Measurements from ENCODE around the gene RASA3. TPM values are rescaled to one million over a fixed set of nuclear protein-coding genes. Genes with fewer than 3 reads are reported as not detected.

RASA3 gene
- total RNA-seq, 4 donors from 2014 or later, result 4.4 to 15.6 (median 8.5) TPM

GRCh38 chr13:114157869-114158495 is 25.6 kb upstream of the RASA3 start:
- intact Hi-C loops (cut with DNase I; ENCODE audit: low total_unique reads), result no loop called here
- DNase-seq, result no peak

GRCh38 chr13:114155926-114156883 is 23.8 kb upstream of the RASA3 start:
- WGBS, 2 donors (ENCODE audit: low coverage in 1 of 2), result 25 to 42% methylated on average over 9 to 10 of the region's 19 CpGs
- Histone ChIP-seq H3K4me3 (no peak overlapping the region), H3K4me1 (peaks cover 2 to 16% (median 8%) of the 10 kb centered on the region in 4 donors), H3K27me3 (no peaks in the 10 kb centered on the region), H3K9me3 (no peaks in the 10 kb centered on the region), H3K27ac (peak overlapping the region in 1 of 4 donors; percentile 34), H3K36me3 (no peaks in the 10 kb centered on the region)
- no peak for TF ChIP-seq CTCF (IDR thresholded peaks at IDR 0.05)
- TF ChIP-seq POLR2A (IDR thresholded peaks at IDR 0.05), result no peak
- no peak for TF ChIP-seq POLR2AphosphoS5 (IDR thresholded peaks at IDR 0.05)
- no peak for TF ChIP-seq EP300 (IDR thresholded peaks at IDR 0.05; ENCODE audit: low read depth)
- in situ Hi-C loops (cut with MboI; ENCODE audit: low pct_ligation_motif_present in 1 of 4, low pct_unique_long_range_greater_than_20kb in 1 of 4, low sequenced_read_pairs in 3 of 4), result no loop called here
- intact Hi-C loops (cut with DNase I; ENCODE audit: low total_unique reads), result no loop called here
- DNase-seq, result no peak

More at GRCh38 chr13:114157869-114158495, 25.6 kb upstream of the RASA3 start:
- Histone ChIP-seq H3K4me1 (peaks cover 6 to 21% (median 16%) of the 10 kb centered on the region in 4 donors), H3K36me3 (no peaks in the 10 kb centered on the region), H3K27ac (no peak overlapping the region), H3K9me3 (no peaks in the 10 kb centered on the region), H3K4me3 (no peak overlapping the region), H3K27me3 (no peaks in the 10 kb centered on the region)
- in situ Hi-C loops (cut with MboI; ENCODE audit: low pct_ligation_motif_present in 1 of 4, low pct_unique_long_range_greater_than_20kb in 1 of 4, low sequenced_read_pairs in 3 of 4), result no loop called here
- WGBS, 2 donors (ENCODE audit: low coverage in 1 of 2), result 77 to 83% methylated on average over 5 to 11 of the region's 11 CpGs
- no peak for TF ChIP-seq CTCF (IDR thresholded peaks at IDR 0.05)
- TF ChIP-seq POLR2A (IDR thresholded peaks at IDR 0.05), result no peak
- no peak for TF ChIP-seq POLR2AphosphoS5 (IDR thresholded peaks at IDR 0.05)
- TF ChIP-seq EP300 (IDR thresholded peaks at IDR 0.05; ENCODE audit: low read depth), result no peak

GRCh38 chr13:114155320-114155719 is 22.9 kb upstream of the RASA3 start:
- in situ Hi-C loops (cut with MboI; ENCODE audit: low pct_ligation_motif_present in 1 of 4, low pct_unique_long_range_greater_than_20kb in 1 of 4, low sequenced_read_pairs in 3 of 4) (no loop called here), intact Hi-C loops (cut with DNase I; ENCODE audit: low total_unique reads) (no loop called here)
- Histone ChIP-seq H3K36me3 (no peaks in the 10 kb centered on the region), H3K4me1 (peaks cover 3 to 24% (median 13%) of the 10 kb centered on the region in 4 donors), H3K9me3 (no peaks in the 10 kb centered on the region), H3K27ac (no peak overlapping the region), H3K4me3 (no peak overlapping the region), H3K27me3 (no peaks in the 10 kb centered on the region)
- DNase-seq, result no peak
- TF ChIP-seq EP300 (IDR thresholded peaks at IDR 0.05; ENCODE audit: low read depth), result no peak
- no peak for TF ChIP-seq CTCF (IDR thresholded peaks at IDR 0.05)
- TF ChIP-seq POLR2A (IDR thresholded peaks at IDR 0.05), result no peak
- no peak for TF ChIP-seq POLR2AphosphoS5 (IDR thresholded peaks at IDR 0.05)
- WGBS, 2 donors (ENCODE audit: low coverage in 1 of 2), result 50% methylated on average over 1 of the region's 3 CpGs; no CpG with 5 or more reads in 1 of the 2 donors

- intact Hi-C loops (cut with DNase I; ENCODE audit: low total_unique reads), result no loop called here
- TF ChIP-seq CTCF (IDR thresholded peaks at IDR 0.05) (no peak), EP300 (IDR thresholded peaks at IDR 0.05; ENCODE audit: low read depth) (no peak), POLR2A (IDR thresholded peaks at IDR 0.05) (no peak), POLR2AphosphoS5 (IDR thresholded peaks at IDR 0.05) (no peak)
- H3K36me3 ChIP-seq, result no peaks in the 10 kb centered on the region
- no peak for DNase-seq
- no peaks in the 10 kb centered on the region for H3K27me3 ChIP-seq
- no peak overlapping the region for H3K4me3 ChIP-seq
- no peaks in the 10 kb centered on the region for H3K9me3 ChIP-seq
- 82% methylated on average over 9 of the region's 9 CpGs; no CpG with 5 or more reads in 1 of the 2 donors for WGBS, 2 donors (ENCODE audit: low coverage in 1 of 2)
- no peak overlapping the region for H3K27ac ChIP-seq
- peaks cover 3 to 24% (median 13%) of the 10 kb centered on the region in 4 donors for H3K4me1 ChIP-seq
- in situ Hi-C loops (cut with MboI; ENCODE audit: low pct_ligation_motif_present in 1 of 4, low pct_unique_long_range_greater_than_20kb in 1 of 4, low sequenced_read_pairs in 3 of 4), result no loop called here
These were observed 22.1 kb upstream of the RASA3 start for GRCh38 chr13:114154476-114154875.

Measured in transverse colon (tissue), 4 donors.